GM06990 (cell line): Measurements from ENCODE around the gene PIAS2.
A peak's percentile ranks its signal among the peaks of the same experiment; 100 is the strongest.
"Not testable (repeated sequence)": the region's sequence is repeated elsewhere in the genome, so short reads cannot be mapped to it uniquely, and the experiment has no call there.

ENCODE experiments used
- DNase-seq: peaks from one replicate; pipeline ENCODE4 v3.0.0-alpha.2; 2011; ENCODE audit not compliant: insufficient read length; ENCODE audit errors: extremely low read depth
- H3K27me3 ChIP-seq: replicated peaks from 2 replicates; pipeline ENCODE4 v1.6.0; 2011; ENCODE audit warnings: low read length; ENCODE audit not compliant: control insufficient read depth, insufficient read depth
- H3K36me3 ChIP-seq: 2 replicates; pipeline ENCODE4 v1.5.1; 2011; ENCODE audit warnings: low read length; ENCODE audit not compliant: control insufficient read depth, insufficient read depth
- H3K4me3 ChIP-seq: replicated peaks from 2 replicates; pipeline ENCODE4 v1.5.1; 2011; ENCODE audit warnings: low read depth, mild to moderate bottlenecking, control low read depth, low read length
- TF ChIP-seq, protein P1 (sequence below): IDR thresholded peaks from 2 replicates; pipeline ENCODE4 v1.5.1; 2011; ENCODE audit warnings: low read length, control low read depth, mild to moderate bottlenecking, inconsistent platforms; ENCODE audit not compliant: insufficient read depth, poor library complexity, severe bottlenecking

The PIAS2 gene

DNA sequence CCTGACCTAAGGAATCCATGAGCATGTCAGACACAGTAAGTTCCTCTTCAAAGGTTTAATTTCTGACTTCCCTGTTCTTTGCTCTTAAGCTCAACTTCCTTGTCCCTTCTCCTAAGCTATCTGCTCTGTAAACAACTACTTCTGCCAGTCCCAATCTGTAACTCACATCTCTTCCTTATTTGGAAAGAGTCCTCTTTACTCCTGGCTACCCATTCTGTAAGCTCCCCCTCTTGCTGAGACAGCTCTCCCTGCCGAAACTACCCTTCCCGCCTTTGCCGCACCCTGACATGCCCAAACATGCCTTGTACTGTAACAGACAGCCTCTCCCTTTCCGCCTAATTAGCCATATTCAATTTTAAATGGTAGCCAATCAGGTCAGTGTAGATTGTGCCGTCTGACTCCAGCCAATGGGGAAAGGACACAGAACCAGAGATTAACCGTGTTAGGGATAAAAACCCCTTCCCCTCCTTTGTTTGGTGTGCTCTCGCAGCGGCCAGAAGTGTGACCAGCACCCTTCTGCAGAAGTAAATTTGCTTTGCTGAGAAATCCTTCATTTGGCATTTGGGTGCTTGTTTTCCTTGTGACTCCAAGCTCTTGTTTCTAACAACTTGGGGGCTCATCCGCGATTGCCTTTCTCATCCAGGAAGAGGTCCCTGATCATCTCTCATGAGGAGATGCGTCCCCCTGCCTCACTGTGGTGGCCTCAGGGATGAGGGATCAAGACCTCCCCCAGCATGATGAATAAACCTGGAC, 49.0 kb downstream of the PIAS2 start:
- Histone ChIP-seq H3K36me3 (no peaks in the 10 kb centered on the region), H3K4me3 (no peak overlapping the region), H3K27me3 (no peaks in the 10 kb centered on the region)
- DNase-seq = no peak
- TF ChIP-seq, protein P1, sequence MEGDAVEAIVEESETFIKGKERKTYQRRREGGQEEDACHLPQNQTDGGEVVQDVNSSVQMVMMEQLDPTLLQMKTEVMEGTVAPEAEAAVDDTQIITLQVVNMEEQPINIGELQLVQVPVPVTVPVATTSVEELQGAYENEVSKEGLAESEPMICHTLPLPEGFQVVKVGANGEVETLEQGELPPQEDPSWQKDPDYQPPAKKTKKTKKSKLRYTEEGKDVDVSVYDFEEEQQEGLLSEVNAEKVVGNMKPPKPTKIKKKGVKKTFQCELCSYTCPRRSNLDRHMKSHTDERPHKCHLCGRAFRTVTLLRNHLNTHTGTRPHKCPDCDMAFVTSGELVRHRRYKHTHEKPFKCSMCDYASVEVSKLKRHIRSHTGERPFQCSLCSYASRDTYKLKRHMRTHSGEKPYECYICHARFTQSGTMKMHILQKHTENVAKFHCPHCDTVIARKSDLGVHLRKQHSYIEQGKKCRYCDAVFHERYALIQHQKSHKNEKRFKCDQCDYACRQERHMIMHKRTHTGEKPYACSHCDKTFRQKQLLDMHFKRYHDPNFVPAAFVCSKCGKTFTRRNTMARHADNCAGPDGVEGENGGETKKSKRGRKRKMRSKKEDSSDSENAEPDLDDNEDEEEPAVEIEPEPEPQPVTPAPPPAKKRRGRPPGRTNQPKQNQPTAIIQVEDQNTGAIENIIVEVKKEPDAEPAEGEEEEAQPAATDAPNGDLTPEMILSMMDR = no peak

DNA sequence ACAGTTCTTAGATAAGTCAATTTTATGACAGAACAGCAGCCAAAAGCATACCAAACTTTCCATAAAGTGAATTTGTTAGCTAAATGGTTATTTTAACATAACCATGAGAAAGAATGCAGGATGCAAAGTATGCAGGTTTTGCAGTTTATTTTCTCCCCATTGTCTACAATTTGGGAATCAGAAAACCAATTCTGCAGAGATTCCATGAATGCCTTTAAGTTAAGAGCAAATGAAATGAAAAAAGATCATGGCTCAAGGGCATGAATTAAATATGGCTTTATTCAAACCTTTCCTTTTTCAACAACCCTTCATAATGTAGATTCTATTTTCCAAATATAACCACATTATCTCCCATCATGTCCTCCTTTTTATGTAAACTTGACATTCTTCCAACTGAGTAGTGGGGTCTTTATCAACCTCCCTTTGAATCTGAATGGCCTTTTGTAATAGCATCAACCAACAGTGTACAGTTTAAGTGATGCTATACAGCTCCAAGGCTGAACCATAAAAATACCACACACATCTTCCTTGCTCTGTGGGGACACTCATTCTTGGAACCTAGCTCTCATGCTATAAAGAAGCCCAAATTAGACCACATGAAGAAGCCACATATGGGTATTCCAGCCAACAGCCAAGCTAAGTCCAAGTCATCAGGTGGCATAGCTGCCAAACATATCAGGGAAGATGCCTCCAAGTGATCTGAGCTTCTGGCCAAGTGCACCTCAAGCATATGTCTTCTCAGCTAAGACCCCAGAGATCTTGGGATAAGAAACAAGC, 49.8 kb downstream of the PIAS2 start:
- Histone ChIP-seq H3K27me3 (no peaks in the 10 kb centered on the region), H3K36me3 (no peaks in the 10 kb centered on the region), H3K4me3 (no peak overlapping the region)
- DNase-seq = no peak
- TF ChIP-seq, protein P1 = no peak

DNA sequence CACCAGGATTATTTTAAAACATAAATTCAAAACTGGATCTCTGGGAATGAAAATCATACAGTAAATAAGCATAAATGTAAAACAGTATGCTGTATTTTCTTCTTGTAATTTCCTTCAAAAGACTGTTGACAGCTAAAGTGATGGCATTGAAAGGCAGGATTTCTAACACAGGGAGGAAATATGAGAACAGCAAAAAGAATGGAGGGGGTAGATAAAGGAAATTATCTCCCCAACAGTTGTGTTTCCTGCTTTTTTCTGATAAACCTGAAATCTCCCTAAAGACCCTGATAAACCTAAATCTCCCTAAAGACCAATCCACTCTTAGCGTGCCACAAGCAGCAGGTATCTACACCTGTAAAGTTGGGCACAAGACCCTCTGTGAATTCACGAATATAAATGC, 50.8 kb downstream of the PIAS2 start:
- TF ChIP-seq, protein P1 = no peak

DNA sequence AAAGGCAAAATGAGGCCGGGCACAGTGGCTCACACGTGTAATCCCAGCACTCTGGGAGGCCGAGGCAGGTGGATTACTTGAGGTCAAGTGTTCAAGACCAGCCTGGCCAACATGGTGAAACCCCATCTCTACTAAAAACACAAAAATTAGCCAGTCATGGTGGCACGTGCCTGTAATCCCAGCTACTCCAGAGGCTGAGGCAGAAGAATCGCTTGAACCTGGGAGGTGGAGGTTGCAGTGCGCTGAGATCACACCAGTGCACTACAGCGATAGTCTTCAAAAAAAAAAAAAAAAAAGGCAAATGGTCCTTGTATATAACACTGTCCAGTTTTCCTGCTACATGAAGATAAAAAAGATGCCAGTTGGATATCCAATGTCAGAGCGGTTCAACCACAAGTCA, 52.1 kb downstream of the PIAS2 start:
- not testable (repeated sequence) for H3K27me3 ChIP-seq, H3K36me3 ChIP-seq, H3K4me3 ChIP-seq, DNase-seq

More for the DNA sequence above, 50.8 kb downstream of the PIAS2 start:
- no peaks in the 10 kb centered on the region for H3K36me3 ChIP-seq
- no peak overlapping the region for H3K4me3 ChIP-seq
- no peaks in the 10 kb centered on the region for H3K27me3 ChIP-seq
- no peak for DNase-seq

DNA sequence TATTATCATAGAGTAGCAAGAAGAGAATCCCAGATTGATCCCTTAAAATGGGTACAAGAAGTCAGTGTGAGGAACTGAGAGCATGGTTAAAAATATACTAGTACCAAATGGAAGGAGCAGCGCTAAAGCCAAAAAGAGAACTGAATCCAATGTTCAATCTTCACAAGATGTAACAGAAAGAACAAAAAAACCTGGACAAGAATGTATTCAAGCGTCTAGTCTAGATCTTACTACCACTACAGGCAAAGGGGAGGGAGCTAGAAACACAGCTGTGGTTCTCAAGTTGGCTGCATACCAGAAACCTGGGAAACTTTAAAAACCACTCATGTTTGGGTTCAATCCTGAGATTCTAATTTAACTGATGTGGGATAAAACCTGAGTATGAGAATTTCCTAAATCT, 57.5 kb downstream of the PIAS2 start:
- peak; percentile 29 for DNase-seq
- Histone ChIP-seq H3K36me3 (no peaks in the 10 kb centered on the region; the same call in 1 of the 2 replicates), H3K27me3 (no peaks in the 10 kb centered on the region), H3K4me3 (no peak overlapping the region)
- TF ChIP-seq, protein P1 = no peak

DNA sequence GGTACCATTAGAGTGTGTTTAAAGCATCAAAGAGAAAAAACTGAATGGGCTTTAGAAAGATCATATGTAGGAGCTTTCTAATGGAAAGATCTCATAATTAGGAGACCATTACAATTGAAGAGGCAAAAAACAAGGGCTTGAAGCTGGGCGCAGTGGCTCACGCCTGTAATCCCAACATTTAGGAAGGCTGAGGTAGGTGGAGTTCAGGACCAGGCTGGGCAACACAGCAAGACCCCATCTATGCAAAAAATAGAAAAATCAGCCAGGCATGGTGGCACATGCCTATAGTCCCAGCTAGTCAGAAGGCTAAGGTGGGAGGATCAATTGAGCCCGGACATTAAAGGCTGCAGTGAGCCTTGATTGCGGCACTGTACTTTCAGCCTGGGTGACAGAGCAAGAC, 59.0 kb downstream of the PIAS2 start:
- TF ChIP-seq, protein P1 = no peak
- Histone ChIP-seq H3K4me3 (no peak overlapping the region), H3K27me3 (no peaks in the 10 kb centered on the region), H3K36me3 (no peaks in the 10 kb centered on the region; the same call in none of the 2 replicates)
- no peak for DNase-seq
